Amniotic stem cell (primary cell): ENCODE data around the gene DHRS4.
"Not testable (repeated sequence)": the region's sequence is repeated elsewhere in the genome, so short reads cannot be mapped to it uniquely, and the experiment has no call there.

Experiments
- DNase-seq: peaks from one replicate; lab custom pipeline; 2025; lab: John Stamatoyannopoulos, UW

The DHRS4 gene

DNA sequence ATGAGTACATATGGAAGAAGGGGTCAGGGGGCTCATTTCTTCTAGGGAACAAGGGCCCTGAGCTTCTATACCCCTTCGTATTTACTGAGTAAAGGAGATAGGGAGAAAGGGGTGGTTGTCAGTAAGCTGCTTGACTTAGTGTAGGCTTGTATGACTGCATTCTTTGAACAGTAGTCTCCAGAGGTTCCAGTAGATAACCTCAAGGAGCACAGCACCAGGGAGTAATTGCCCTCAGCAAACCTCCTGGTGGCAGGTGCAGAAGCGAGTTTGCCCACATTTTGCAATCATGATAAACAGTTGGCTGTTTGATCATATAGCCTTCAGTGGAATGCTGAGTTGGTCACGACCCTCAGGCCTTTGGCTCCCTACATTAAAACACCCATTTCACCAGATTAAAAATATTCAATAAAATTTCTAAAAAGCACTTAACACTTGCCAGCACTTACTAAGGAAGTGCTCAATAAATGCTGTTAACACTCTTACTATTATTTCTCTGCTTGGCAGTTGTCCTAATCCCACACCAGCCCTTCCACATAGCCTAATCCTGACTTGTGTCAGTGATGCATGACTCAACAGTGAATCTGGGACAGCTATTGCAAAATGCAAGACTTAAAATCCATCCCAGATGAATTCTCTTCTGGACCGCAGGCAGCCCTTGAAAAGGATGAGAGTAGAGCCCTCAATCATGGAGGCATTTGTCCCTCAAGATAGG lies 31.5 kb downstream of the DHRS4 start:
- DNase-seq, result no peak

DNA sequence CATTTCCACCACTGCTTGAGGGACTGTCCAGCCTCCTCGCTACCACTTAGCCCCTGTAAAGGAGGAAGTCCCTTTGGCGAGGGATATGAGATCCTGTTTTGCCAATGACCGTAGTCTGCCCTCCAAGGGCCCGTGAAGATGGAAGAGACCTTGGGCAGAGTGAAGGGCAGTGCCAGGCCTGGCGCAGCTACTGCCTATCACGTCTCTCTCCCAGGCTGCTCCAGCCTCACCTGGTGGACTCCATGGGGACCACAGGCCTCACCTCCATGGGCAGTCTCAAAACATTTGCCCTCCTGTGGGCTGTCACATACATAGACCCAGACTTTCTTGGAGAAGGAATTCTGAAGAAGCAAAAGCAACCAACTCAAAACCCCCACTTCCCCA lies 34.6 kb downstream of the DHRS4 start:
- DNase-seq, result not testable (repeated sequence)

DNA sequence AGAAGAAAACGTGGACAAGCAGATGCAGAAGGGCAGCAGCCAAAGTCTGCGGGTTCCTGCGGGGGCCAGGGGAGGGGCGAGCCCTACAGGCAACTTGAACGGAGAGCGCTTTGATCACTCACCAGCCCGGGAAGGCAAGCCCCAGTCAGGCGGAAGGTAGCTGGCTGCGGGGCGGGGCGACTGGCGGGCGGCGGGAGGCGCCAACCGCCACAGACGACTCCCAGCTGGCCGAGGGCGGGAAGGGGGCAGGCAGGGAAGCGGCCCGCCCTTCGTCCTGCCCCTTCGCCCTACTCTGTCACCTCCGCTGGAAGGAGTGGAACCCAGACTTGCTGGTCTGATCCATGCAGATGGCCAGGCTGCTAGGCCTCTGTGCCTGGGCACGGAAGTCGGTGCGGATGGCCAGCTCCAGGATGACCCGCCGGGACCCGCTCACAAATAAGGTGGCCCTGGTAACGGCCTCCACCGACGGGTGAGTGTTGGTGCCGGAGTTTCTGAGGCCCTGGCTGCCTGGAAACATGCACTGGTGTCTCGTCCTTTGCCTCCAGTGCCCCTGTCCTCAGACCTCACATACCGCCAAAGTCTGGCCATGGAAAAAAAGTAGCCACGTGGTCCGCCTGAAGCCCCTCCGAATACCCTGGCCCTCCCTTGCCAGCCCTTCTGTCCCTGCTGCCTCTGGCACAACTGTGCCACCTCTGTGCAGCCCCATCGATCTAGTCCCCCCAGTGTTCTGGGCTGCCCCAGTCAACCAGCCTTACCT lies 35.2 kb downstream of the DHRS4 start, which contains the start of gene DHRS4L2:
Gene DHRS4L2 (plus strand): TSS at position 323 of the 757 bp plus-strand sequence. CDS start 19 bp downstream, at position 342.
- DNase-seq, result not testable (repeated sequence)

DNA sequence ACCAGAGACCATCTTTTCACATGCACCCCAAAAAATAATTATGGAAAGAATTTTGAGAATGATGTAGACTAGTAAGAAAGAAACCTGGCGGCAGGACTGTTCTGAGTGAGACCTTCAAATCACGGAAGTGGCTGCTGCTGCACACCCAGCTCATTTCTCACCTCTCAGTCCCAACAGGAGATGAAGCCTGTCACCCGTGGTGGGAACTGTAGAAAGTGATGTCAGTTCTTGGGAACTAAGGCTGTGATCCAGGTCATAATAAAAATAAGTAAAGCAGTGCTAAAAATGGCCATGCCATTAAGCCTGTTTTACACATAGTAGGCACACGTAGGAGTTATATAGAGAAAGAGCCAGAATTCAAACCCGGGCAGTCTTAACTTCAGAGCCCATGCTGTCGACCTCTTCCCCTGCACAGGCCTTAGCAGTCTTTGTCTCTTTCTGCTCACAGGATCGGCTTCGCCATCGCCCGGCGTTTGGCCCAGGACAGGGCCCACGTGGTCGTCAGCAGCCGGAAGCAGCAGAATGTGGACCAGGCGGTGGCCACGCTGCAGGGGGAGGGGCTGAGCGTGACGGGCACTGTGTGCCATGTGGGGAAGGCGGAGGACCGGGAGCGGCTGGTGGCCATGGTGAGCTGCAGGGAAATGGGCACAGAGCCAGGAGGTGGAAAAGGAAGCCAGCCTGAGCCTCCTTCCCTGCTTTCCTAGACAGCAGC lies 36.3 kb downstream of the DHRS4 start:
- DNase-seq, result not testable (repeated sequence)

DNA sequence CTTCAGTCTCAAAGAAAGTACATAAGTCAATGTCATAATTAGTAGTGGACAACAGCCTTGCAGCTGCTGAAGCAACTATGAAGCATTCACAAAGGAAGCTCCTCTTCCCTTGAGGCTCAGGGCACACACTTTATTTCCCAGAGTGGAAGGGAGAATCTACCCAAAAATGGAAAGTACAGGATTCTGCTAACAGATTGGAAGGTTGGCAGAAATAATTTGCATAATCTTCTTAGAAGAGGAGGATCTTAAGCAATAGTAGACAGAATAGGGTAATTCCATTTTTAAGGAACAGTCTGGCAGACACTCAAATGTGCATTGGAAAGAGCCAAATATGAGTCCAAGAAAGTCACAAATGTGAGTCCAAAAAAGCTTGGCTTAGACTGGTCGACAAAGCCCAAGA lies 37.4 kb downstream of the DHRS4 start:
- DNase-seq, result not testable (repeated sequence)

DNA sequence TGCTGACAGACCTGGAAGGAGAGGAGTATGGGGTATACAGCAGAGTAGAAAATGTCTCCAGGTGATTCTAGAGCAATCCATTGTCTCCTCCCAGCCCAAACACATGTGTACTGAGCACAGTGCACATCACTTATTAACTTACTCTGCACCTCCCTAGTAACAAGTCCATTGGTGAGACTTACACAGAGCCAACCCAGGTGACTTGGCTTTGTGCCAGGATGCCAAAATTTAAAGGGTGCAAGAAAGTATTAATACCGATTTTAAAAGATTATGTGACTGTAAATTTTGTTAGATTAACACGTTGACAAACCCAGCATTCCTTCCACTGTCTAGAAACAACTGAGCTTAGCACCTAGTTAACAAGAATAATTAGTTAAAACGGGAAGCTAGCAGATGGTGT lies 39.5 kb downstream of the DHRS4 start:
- not testable (repeated sequence) for DNase-seq

DNA sequence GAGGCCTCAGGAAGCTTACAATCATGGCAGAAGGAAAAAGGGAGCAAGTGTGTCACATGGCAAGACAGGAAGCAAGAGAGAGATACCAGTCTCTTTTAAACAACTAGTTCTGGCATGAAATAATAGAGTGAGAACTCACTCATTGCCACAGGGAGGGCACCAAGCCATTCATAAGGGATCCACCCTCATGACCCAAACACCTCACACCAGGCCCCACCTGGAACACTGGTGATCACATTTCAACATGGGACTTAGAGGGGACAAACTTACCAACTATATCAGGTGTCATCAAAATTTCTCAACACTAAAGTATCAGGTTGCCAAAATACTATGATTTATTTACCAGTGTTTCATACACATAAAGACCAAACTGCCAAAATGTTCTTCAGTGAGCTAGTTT lies 42.4 kb downstream of the DHRS4 start:
- DNase-seq, result not testable (repeated sequence)

DNA sequence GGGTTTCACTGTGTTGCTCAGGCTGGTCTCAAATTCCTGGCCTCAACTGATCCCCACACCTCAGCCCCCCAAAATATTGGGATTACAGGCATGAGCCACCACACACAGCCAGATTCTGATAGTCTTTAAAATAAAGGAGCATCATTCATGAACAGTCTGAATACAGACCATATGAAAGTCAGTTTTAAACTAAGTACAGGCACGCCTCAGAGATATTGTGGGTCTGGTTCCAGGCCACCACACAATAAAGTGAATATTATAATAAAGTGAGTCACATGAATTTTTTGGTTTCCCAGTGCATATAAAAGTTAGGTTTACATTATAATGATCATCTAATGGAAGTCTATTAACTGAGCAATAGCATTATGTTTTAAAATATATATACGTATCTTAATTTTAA lies 43.3 kb downstream of the DHRS4 start:
- not testable (repeated sequence) for DNase-seq

DNA sequence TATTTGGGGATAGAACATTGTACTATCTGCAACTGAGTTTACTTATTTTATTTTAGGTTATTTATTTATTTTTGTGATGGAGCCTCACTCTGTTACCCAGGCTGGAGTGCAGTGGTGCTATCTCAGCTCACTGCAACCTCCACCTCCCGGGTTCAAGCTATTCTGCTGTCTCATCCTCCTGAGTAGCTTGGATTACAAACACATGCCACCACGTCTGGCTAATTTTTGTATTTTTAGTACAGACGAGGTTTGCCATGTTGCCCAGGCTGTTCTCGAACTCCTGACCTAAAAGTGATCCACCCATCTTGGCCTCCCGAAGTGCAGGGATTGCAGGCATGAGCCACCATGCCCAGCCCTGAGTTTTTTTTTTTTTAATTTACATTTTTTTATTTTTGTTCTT lies 46.1 kb downstream of the DHRS4 start:
- not testable (repeated sequence) for DNase-seq

DNA sequence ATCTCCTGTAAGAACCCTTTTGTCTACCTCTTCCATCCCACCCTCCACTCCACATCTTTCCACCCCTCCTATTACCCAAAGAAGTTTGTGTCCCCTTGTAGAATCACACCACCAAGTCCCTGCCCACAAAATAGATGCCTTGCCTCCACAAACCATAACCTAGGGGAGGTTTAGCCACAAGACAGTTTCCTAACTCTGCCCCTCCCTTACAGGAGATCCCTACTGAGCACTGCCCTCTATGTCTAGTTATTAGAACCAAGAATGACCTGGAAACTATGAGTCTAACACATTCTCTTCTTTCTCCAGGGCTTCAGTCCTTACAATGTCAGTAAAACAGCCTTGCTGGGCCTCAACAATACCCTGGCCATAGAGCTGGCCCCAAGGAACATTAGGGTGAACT lies 47.5 kb downstream of the DHRS4 start:
- DNase-seq, result not testable (repeated sequence)

DNA sequence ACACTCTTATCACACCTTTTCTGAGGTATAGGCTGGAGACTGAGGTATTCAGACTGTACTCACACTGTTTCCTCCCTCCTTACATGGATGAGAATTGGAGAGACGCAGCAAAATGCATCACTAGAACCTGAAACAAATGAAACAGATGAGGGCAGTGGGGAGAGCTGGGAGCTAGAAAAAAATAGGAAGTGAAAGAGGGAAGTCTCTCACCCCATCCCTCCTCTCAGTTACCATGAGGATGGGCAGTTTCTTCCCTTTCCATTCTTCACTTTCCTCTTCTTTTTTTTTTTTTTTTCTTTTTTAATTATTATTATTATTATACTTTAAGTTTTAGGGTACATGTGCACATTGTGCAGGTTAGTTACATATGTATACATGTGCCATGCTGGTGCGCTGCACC lies 48.1 kb downstream of the DHRS4 start:
- DNase-seq, result not testable (repeated sequence)

DNA sequence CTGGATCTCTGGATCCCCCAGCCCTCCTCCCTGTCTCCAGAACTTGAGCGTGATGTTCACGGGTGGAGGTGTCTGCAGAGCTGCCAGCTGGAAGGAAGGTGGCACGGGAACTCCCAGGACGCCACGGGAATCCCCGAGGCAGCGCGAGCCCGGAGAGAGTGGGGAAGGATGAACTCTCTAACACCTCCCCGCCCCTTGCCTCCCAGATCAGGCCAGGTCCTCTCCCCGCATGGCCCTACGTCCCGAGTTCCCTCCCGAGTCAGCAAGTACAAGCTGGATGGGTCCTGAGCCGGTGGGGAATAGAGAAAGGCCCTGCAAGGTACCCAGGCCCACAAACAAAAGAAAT lies 52.9 kb downstream of the DHRS4 start:
- DNase-seq, result not testable (repeated sequence)

DNA sequence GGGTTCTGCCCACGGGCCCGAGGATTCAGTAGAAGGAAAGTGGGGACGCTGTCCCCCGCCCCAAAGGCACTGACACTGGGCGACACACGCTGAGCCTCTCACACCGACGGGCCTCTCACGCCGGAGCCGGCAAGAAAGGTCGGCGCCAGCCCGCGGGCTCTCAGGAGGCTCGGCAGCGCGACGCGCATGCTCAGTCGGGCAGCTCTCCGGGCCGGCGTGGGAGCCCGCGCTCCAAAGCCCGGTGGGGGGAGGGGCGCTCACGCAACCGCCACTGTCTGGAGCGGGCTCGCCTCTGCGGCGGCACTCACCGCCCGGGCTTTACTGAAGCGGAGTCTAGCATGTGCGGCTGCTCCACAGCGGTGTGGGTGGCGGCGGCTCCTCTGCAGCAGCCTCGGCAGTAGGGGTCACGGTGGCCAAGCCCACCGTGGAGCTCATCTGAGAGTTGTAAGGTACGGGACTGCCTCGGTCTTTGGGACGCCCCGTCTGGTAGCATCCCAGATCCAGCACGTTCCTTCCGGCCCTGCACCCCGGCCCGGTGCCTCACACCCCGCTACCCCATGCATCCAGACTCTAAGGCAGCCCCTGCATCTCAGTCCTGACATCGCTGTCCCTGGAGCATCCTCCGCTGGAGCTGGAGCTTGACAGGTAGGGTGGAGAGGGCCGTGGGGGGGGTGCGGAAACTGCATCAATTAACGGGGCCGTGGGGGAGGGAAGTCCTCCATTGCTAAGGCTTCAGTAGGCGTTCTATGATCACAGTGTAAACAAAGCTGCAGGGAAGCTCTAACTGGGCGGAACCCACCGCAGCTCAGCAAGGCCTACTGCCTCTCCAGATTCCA lies 53.5 kb downstream of the DHRS4 start:
- DNase-seq, result not testable (repeated sequence)

DNA sequence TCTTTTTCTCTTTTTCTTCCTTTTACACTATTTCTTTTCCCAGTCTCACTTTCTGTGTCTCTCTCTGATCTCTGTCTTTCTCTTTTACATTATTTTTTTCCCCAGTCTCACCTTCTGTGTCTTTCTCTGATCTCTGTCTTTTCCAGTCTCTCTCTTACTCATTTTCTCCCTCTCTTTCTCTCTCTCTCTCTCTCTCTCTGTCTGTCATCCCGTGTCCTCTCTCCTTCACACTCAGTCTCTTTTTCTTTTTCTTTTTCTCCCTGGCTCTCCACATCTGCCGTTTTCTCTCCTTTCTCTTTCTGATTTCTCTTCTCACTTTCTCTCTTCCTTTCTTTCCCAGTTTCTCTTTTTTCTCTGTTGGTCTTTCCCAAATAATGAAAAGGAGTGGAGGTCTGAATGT lies 57.5 kb downstream of the DHRS4 start:
- DNase-seq, result no peak

DNA sequence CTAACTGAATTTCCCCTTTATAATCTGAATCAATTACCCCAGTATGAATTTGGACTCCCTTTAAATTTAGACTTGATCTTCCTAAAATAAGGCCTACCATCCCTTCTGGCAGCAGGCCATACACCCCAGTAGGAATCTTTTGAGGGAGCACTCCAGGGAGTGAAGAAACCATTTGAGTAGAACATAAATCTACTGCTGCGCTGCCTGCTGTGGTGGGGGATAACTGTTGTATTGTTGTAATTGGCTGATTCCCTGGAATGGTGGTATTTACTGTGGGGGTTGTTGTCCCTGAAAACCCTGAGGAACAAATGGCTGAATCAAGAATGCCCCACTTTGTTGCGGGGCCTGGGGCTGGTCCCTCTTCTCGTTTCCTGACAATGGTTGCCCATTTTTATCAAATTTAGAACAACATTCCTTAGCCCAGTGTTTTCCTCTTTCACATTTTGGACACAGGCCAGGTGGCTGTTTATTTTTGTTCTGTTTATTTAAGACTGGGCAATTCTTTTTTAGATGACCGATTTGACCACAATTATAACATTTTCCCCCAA lies 59.2 kb downstream of the DHRS4 start:
- not testable (repeated sequence) for DNase-seq

DNA sequence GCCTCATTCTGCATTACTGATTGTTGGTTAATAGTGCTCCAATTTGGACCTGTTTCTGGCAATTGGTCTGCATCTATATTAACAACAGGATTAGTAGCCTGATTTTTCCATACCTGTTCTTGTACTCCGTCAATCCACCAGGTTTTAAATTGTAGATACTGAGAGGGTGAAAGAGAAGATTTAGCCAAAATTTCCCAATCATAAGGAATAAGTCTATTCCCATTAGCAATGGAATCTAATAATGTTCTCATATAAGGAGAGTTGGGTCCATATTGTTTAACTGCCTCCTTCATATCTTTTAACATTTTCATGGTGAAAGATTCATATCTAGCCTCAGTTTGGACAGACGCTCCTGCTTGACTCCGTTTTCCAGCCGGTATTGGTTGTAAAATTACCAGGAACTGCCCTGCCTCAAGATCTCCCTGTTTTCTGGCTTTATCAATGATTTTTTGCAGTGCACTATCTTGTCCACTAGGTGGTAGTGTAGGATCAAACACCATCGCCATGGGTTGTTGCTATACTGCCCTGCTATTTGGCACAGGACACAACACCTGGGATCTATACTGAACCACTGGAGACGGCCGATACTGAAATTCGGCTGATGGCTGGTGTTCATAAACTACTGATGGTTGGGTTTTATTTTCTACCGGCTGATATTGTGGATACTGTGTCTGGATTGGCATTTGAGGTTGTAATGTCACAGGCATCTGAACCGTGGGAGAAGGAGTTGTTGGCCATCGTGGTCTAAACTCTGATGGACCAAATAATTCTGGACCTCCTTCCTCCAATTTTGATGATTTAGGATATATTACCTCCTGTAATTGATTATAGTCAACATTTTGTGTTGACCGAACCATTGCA lies 60.3 kb downstream of the DHRS4 start:
- DNase-seq, result peak; percentile 36

DNA sequence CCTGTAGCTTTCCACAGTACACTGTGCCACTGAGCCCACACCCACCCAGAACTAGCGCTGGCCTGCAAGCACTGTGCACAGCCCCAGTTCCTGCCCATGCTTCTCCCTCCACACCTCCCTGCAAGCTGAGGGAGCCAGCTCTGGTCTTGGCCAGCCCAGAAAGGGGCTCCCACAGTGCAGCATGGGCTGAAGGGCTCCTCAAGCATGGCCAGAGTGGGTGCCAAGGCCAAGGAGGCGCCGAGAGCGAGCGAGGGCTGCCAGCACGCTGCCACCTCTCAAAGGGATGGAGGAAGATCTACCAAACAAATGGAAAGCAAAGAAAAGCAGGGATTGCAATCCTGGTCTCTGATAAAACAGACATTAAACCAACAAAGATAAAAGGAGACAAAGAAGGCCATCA lies 62.2 kb downstream of the DHRS4 start:
- not testable (repeated sequence) for DNase-seq
